OCI-LY1 (cell line): ENCODE measurements around the gene TRIM10.

Experiments
- H2AFZ ChIP-seq: fragments of 200-600 bp; sonication (generic), shearing (Covaris generic); 2 replicates; pipeline ENCODE4 v1.6.0; 2014; ENCODE audit warnings: antibody characterized with exemption, mild to moderate bottlenecking, low read length
- H3F3A ChIP-seq: fragments of 200-600 bp; sonication (generic), shearing (Covaris generic); 2 replicates; pipeline ENCODE4 v1.6.0; 2014; ENCODE audit warnings: mild to moderate bottlenecking, antibody characterized with exemption, low read length, moderate library complexity; ENCODE audit not compliant: insufficient read depth
- H3K27ac ChIP-seq: fragments of 200-600 bp; sonication (generic); 2 replicates; pipeline ENCODE4 v1.5.1; 2014; ENCODE audit warnings: low read length, mixed run types, mild to moderate bottlenecking, low read depth; ENCODE audit not compliant: poor library complexity, severe bottlenecking
- H3K27me3 ChIP-seq: fragments of 200-600 bp; sonication (generic); 2 replicates; pipeline ENCODE4 v1.6.0; 2014; ENCODE audit warnings: antibody characterized with exemption, mild to moderate bottlenecking, low read length, moderate library complexity; ENCODE audit not compliant: insufficient read depth
- H3K36me3 ChIP-seq: fragments of 200-600 bp; sonication (generic); 2 replicates; pipeline ENCODE4 v1.6.1; 2014; ENCODE audit warnings: mild to moderate bottlenecking, antibody characterized with exemption, low read length, moderate library complexity, mixed read lengths; ENCODE audit not compliant: insufficient read depth
- H3K4me1 ChIP-seq: fragments of 200-600 bp; sonication (generic); 2 replicates; pipeline ENCODE4 v1.5.1; 2014; ENCODE audit warnings: mild to moderate bottlenecking, low read length, moderate library complexity; ENCODE audit not compliant: insufficient read depth, severe bottlenecking
- H3K4me2 ChIP-seq: fragments of 200-600 bp; sonication (generic), shearing (Covaris generic); 2 replicates; pipeline ENCODE4 v1.6.1; 2014; ENCODE audit warnings: low read length
- H3K4me3 ChIP-seq: fragments of 200-600 bp; sonication (generic); 2 replicates; pipeline ENCODE4 v1.5.1; 2014; ENCODE audit warnings: low read length, low read depth, mild to moderate bottlenecking, mixed read lengths; ENCODE audit not compliant: poor library complexity, severe bottlenecking
- H3K79me2 ChIP-seq: fragments of 200-600 bp; shearing (Covaris generic); 2 replicates; pipeline ENCODE4 v1.6.1; 2016; ENCODE audit warnings: mixed run types, low read length, mixed read lengths; ENCODE audit not compliant: insufficient read depth
- H3K9ac ChIP-seq: fragments of 200-600 bp; sonication (generic), shearing (Covaris generic); 2 replicates; pipeline ENCODE4 v1.6.1; 2014; ENCODE audit warnings: mild to moderate bottlenecking, low read length, mixed read lengths
- H3K9me2 ChIP-seq: fragments of 200-600 bp; sonication (generic), shearing (Covaris generic); 2 replicates; pipeline ENCODE4 v1.6.1; 2014; ENCODE audit warnings: low read depth, mild to moderate bottlenecking, low read length, mixed read lengths
- H3K9me3 ChIP-seq: fragments of 200-600 bp; shearing (Covaris generic); 2 replicates; pipeline ENCODE4 v1.6.1; 2014; ENCODE audit warnings: low read length, mixed read lengths
- H4K20me1 ChIP-seq: fragments of 200-600 bp; sonication (generic), shearing (Covaris generic); 2 replicates; pipeline ENCODE4 v1.6.0; 2016; ENCODE audit warnings: mild to moderate bottlenecking, low read length; ENCODE audit not compliant: insufficient read depth
- CTCF ChIP-seq: fragments of 200-600 bp; sonication (generic), shearing (Covaris generic); IDR thresholded peaks from 2 replicates; pipeline ENCODE4 v1.5.1; 2017; ENCODE audit warnings: mild to moderate bottlenecking, antibody characterized with exemption, low read length, moderate library complexity, mixed read lengths
- EZH2 ChIP-seq: fragments of 200-600 bp; sonication (generic), shearing (Covaris generic); IDR thresholded peaks from 2 replicates; pipeline ENCODE4 v1.8.0; 2017; ENCODE audit warnings: borderline replicate concordance, mixed run types, mild to moderate bottlenecking, antibody characterized with exemption, low read length, moderate library complexity, mixed read lengths

The TRIM10 gene

DNA sequence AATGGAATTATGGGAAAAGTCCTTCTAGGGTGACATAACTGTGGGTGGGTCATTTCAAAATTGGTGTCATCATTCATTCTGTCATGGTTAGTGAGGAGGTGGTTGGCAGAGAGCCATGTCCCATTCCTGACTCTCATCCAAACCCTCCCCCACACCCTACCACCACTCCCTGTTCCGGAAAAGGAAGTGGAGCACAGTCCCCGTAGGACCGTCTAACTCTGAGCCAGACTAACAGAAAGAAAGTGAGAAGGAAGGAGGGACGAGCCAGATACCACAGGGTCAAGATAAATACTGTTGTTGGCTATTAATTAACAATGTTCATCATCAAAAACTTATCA lies 4.8 kb downstream of the TRIM10 start:
- H3K9me3 ChIP-seq: no peaks in the 10 kb centered on the region
- H3K4me3 ChIP-seq: no peak overlapping the region
- H3K79me2 ChIP-seq: no peaks in the 10 kb centered on the region
- H3K9me2 ChIP-seq: no peaks in the 10 kb centered on the region
- H3K27me3 ChIP-seq: peaks cover 4% of the 10 kb centered on the region
- H3K4me2 ChIP-seq: no peak overlapping the region
- H3K9ac ChIP-seq: no peak overlapping the region
- no peaks in the 10 kb centered on the region for H3K36me3 ChIP-seq
- no peak overlapping the region for H2AFZ ChIP-seq
- H3F3A ChIP-seq: no peaks in the 10 kb centered on the region
- no peaks in the 10 kb centered on the region for H3K4me1 ChIP-seq
- no peak overlapping the region for H3K27ac ChIP-seq
- no peaks in the 10 kb centered on the region for H4K20me1 ChIP-seq
- TF ChIP-seq EZH2 (no peak), CTCF (no peak)

GRCh38 chr6:30155520-30156261 lies 5.3 kb downstream of the TRIM10 start:
- no peak overlapping the region for H3K4me2 ChIP-seq

DNA sequence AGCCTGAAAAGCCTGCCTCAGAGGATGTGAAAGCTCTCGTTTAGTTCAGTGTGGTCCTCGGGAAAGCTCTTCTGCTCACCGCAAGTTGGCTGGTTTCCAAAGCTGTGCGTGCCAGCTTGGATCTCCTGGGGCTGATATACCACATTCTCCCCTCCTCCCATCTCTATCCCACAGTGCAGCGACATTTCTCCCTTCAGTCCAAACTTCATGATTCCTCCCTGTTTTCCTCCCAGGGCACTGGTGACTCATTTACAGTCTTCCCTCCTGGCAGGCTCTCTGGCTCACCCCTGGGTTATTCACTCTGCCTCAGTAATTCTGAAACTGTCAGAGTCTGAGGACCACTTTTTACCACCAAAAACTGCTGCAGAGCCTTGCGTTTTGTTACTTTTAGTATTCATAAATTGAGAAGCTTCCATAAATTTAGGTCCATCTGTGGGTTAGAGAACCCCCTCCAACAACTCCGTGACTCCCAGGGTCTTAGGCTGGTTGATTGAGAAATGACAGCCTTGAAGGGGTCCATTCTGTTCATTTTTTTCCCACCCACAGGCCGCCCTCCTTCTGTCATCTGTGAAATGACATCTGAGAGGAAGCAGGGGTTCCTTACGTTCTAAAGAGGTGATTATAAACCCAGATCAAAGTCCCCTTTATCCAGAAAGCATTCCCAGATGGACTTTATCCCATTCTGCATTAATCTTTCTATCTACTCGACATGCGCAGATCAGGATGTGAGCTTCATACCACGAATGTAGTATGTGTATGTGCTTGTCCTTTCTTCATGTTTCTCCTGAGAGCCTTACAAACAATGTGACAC lies 6.1 kb downstream of the TRIM10 start:
- Histone ChIP-seq H3K4me1 (no peaks in the 10 kb centered on the region), H2AFZ (no peak overlapping the region), H3K4me2 (no peak overlapping the region)

More at GRCh38 chr6:30155520-30156261, 5.3 kb downstream of the TRIM10 start:
- Histone ChIP-seq H3K9me2 (no peaks in the 10 kb centered on the region), H3K9me3 (no peaks in the 10 kb centered on the region), H3K4me1 (no peaks in the 10 kb centered on the region), H3K4me3 (no peak overlapping the region), H3K79me2 (no peaks in the 10 kb centered on the region), H3F3A (no peaks in the 10 kb centered on the region), H3K27ac (no peak overlapping the region), H4K20me1 (no peaks in the 10 kb centered on the region), H2AFZ (no peak overlapping the region), H3K27me3 (peaks cover 4% of the 10 kb centered on the region), H3K9ac (no peak overlapping the region), H3K36me3 (no peaks in the 10 kb centered on the region)
- TF ChIP-seq EZH2: no peak
- TF ChIP-seq CTCF: no peak

More for the DNA sequence above, 6.1 kb downstream of the TRIM10 start:
- Histone ChIP-seq H3F3A (no peaks in the 10 kb centered on the region), H3K27me3 (peaks cover 4% of the 10 kb centered on the region), H4K20me1 (no peaks in the 10 kb centered on the region), H3K36me3 (no peaks in the 10 kb centered on the region), H3K79me2 (no peaks in the 10 kb centered on the region), H3K9ac (no peak overlapping the region), H3K27ac (no peak overlapping the region), H3K4me3 (no peak overlapping the region), H3K9me3 (no peaks in the 10 kb centered on the region), H3K9me2 (no peaks in the 10 kb centered on the region)
- TF ChIP-seq EZH2 (no peak), CTCF (no peak)
